ENCODE results near the gene DHX40. TPM values are rescaled to one million over a fixed set of nuclear protein-coding genes. Genes with fewer than 3 reads are reported as not detected.

DHX40 gene
- total RNA-seq, 1 donor from 2014 or later, result 4.8 TPM

- peak overlapping the region; percentile 73 to 97 for H3K4me3 ChIP-seq
- H3K27ac ChIP-seq, result peak overlapping the region; percentile 98 to 99
Observed at GRCh38 chr17:59620064-59620359, 54.6 kb downstream of the DHX40 start.

GRCh38 chr17:59620518-59621259, 55.3 kb downstream of the DHX40 start:
- Histone ChIP-seq H3K4me3 (peak overlapping the region; percentile 73 to 97), H3K27ac (peak overlapping the region; percentile 98 to 99), H3K36me3 (no peaks in the 10 kb centered on the region), H3K27me3 (no peaks in the 10 kb centered on the region), H3K4me1 (peaks cover 9 to 39% of the 10 kb centered on the region in 2 donors), H3K9me3 (no peaks in the 10 kb centered on the region)
- TF ChIP-seq CTCF (IDR thresholded peaks at IDR 0.05), result no peak
- DNase-seq (ENCODE audit: low spot score in 2 of 2), result peak in 1 of 2 donors; percentile 75
- intact Hi-C loops (cut with DNase I), result no loop called here

More at GRCh38 chr17:59620064-59620359, 54.6 kb downstream of the DHX40 start:
- H3K27me3 ChIP-seq, result no peaks in the 10 kb centered on the region
- no peaks in the 10 kb centered on the region for H3K36me3 ChIP-seq
- H3K9me3 ChIP-seq, result no peaks in the 10 kb centered on the region
- intact Hi-C loops (cut with DNase I), result no loop called here
- peaks cover 9 to 36% of the 10 kb centered on the region in 2 donors for H3K4me1 ChIP-seq
- no peak for TF ChIP-seq CTCF (IDR thresholded peaks at IDR 0.05)
- no peak for DNase-seq (ENCODE audit: low spot score in 2 of 2)

- no peak for DNase-seq (ENCODE audit: low spot score in 2 of 2)
- Histone ChIP-seq H3K4me1 (peaks cover 11 to 42% of the 10 kb centered on the region in 2 donors), H3K4me3 (peak overlapping the region; percentile 73 to 97), H3K27me3 (no peaks in the 10 kb centered on the region), H3K27ac (peak overlapping the region in 1 of 2 donors; percentile 35), H3K36me3 (no peaks in the 10 kb centered on the region), H3K9me3 (no peaks in the 10 kb centered on the region)
- intact Hi-C loops (cut with DNase I), result no loop called here
- TF ChIP-seq CTCF (IDR thresholded peaks at IDR 0.05), result no peak
Observed at GRCh38 chr17:59621771-59622170, 56.4 kb downstream of the DHX40 start.

- intact Hi-C loops (cut with DNase I), result no loop called here
- Histone ChIP-seq H3K36me3 (no peaks in the 10 kb centered on the region), H3K27ac (peak overlapping the region in 1 of 2 donors; percentile 48), H3K4me3 (peak overlapping the region; percentile 12 to 97), H3K4me1 (peaks cover 11 to 54% of the 10 kb centered on the region in 2 donors), H3K27me3 (no peaks in the 10 kb centered on the region), H3K9me3 (no peaks in the 10 kb centered on the region)
- no peak for DNase-seq (ENCODE audit: low spot score in 2 of 2)
- no peak for TF ChIP-seq CTCF (IDR thresholded peaks at IDR 0.05)
Observed at GRCh38 chr17:59623151-59623550, 57.7 kb downstream of the DHX40 start.

- intact Hi-C loops (cut with DNase I), result no loop called here
- H3K27ac ChIP-seq, result no peak overlapping the region
Observed at GRCh38 chr17:59626756-59627155, 61.3 kb downstream of the DHX40 start.

More at GRCh38 chr17:59626756-59627155, 61.3 kb downstream of the DHX40 start:
- H3K27me3 ChIP-seq, result no peaks in the 10 kb centered on the region
- H3K4me3 ChIP-seq, result no peak overlapping the region
- no peaks in the 10 kb centered on the region for H3K36me3 ChIP-seq
- no peak for DNase-seq (ENCODE audit: low spot score in 2 of 2)
- peaks cover 6 to 57% of the 10 kb centered on the region in 2 donors for H3K4me1 ChIP-seq
- no peaks in the 10 kb centered on the region for H3K9me3 ChIP-seq
- no peak for TF ChIP-seq CTCF (IDR thresholded peaks at IDR 0.05)

Measured in ascending aorta (tissue), 2 donors.